ENCODE results near the gene GASK1B.

GASK1B gene

GRCh38 chr4:158203929-158204328 lies 31.1 kb upstream of the GASK1B start:
- TF ChIP-seq CTCF (IDR thresholded peaks at IDR 0.05; ENCODE audit: low read depth, low read length) (no peak), EZH2phosphoT487 (IDR thresholded peaks at IDR 0.05; ENCODE audit: low read depth) (no peak)
- Histone ChIP-seq H3K4me3 (ENCODE audit: low read length) (no peak overlapping the region), H2AFZ (ENCODE audit: low read depth, low read length) (no peak overlapping the region), H3K9me3 (ENCODE audit: insufficient read depth, low read length) (no peaks in the 10 kb centered on the region), H3K79me2 (ENCODE audit: low read length) (no peaks in the 10 kb centered on the region), H3K36me3 (replicated peaks; ENCODE audit: low read depth, low read length) (no peaks in the 10 kb centered on the region), H3K27ac (ENCODE audit: low read length) (no peak overlapping the region), H3K27me3 (ENCODE audit: low read depth, low read length) (no peaks in the 10 kb centered on the region), H3K4me2 (ENCODE audit: low read length) (no peak overlapping the region), H3K4me1 (ENCODE audit: low read length) (peaks cover 2% of the 10 kb centered on the region), H3K9ac (ENCODE audit: low read length) (no peak overlapping the region), H4K20me1 (ENCODE audit: insufficient read depth, low read length) (no peaks in the 10 kb centered on the region)

- H4K20me1 ChIP-seq (ENCODE audit: insufficient read depth, low read length), result no peaks in the 10 kb centered on the region
- no peaks in the 10 kb centered on the region for H3K79me2 ChIP-seq (ENCODE audit: low read length)
- H3K4me3 ChIP-seq (ENCODE audit: low read length), result no peak overlapping the region
- H3K27me3 ChIP-seq (ENCODE audit: low read depth, low read length), result no peaks in the 10 kb centered on the region
- no peaks in the 10 kb centered on the region for H3K36me3 ChIP-seq (replicated peaks; ENCODE audit: low read depth, low read length)
- H3K27ac ChIP-seq (ENCODE audit: low read length), result no peak overlapping the region
- no peaks in the 10 kb centered on the region for H3K9me3 ChIP-seq (ENCODE audit: insufficient read depth, low read length)
- H2AFZ ChIP-seq (ENCODE audit: low read depth, low read length), result no peak overlapping the region
- no peak for TF ChIP-seq CTCF (IDR thresholded peaks at IDR 0.05; ENCODE audit: low read depth, low read length)
- TF ChIP-seq EZH2phosphoT487 (IDR thresholded peaks at IDR 0.05; ENCODE audit: low read depth), result no peak
- no peak overlapping the region for H3K9ac ChIP-seq (ENCODE audit: low read length)
- no peaks in the 10 kb centered on the region for H3K4me1 ChIP-seq (ENCODE audit: low read length)
- H3K4me2 ChIP-seq (ENCODE audit: low read length), result no peak overlapping the region
Observed at GRCh38 chr4:158203436-158203835, 30.6 kb upstream of the GASK1B start.

- no peak for TF ChIP-seq EZH2phosphoT487 (IDR thresholded peaks at IDR 0.05; ENCODE audit: low read depth)
- no peak for TF ChIP-seq CTCF (IDR thresholded peaks at IDR 0.05; ENCODE audit: low read depth, low read length)
- no peaks in the 10 kb centered on the region for H3K79me2 ChIP-seq (ENCODE audit: low read length)
- no peak overlapping the region for H3K27ac ChIP-seq (ENCODE audit: low read length)
- no peaks in the 10 kb centered on the region for H3K27me3 ChIP-seq (ENCODE audit: low read depth, low read length)
- H2AFZ ChIP-seq (ENCODE audit: low read depth, low read length), result no peak overlapping the region
- H4K20me1 ChIP-seq (ENCODE audit: insufficient read depth, low read length), result no peaks in the 10 kb centered on the region
- H3K4me1 ChIP-seq (ENCODE audit: low read length), result no peaks in the 10 kb centered on the region
- H3K9ac ChIP-seq (ENCODE audit: low read length), result no peak overlapping the region
- no peak overlapping the region for H3K4me2 ChIP-seq (ENCODE audit: low read length)
- H3K36me3 ChIP-seq (replicated peaks; ENCODE audit: low read depth, low read length), result no peaks in the 10 kb centered on the region
- H3K4me3 ChIP-seq (ENCODE audit: low read length), result no peak overlapping the region
- no peaks in the 10 kb centered on the region for H3K9me3 ChIP-seq (ENCODE audit: insufficient read depth, low read length)
Observed at GRCh38 chr4:158202481-158202880, 29.7 kb upstream of the GASK1B start.

- no peaks in the 10 kb centered on the region for H3K27me3 ChIP-seq (ENCODE audit: low read depth, low read length)
- H3K36me3 ChIP-seq (replicated peaks; ENCODE audit: low read depth, low read length), result no peaks in the 10 kb centered on the region
- no peaks in the 10 kb centered on the region for H3K79me2 ChIP-seq (ENCODE audit: low read length)
- H4K20me1 ChIP-seq (ENCODE audit: insufficient read depth, low read length), result no peaks in the 10 kb centered on the region
- no peak overlapping the region for H3K9ac ChIP-seq (ENCODE audit: low read length)
- no peak overlapping the region for H3K4me2 ChIP-seq (ENCODE audit: low read length)
- no peak overlapping the region for H2AFZ ChIP-seq (ENCODE audit: low read depth, low read length)
- no peak overlapping the region for H3K4me3 ChIP-seq (ENCODE audit: low read length)
- no peaks in the 10 kb centered on the region for H3K4me1 ChIP-seq (ENCODE audit: low read length)
- H3K27ac ChIP-seq (ENCODE audit: low read length), result no peak overlapping the region
- no peaks in the 10 kb centered on the region for H3K9me3 ChIP-seq (ENCODE audit: insufficient read depth, low read length)
- TF ChIP-seq CTCF (IDR thresholded peaks at IDR 0.05; ENCODE audit: low read depth, low read length), result no peak
Observed at GRCh38 chr4:158201876-158202275, 29.1 kb upstream of the GASK1B start.
